ENCODE results near the gene CHCT1. TPM values are rescaled to one million over a fixed set of nuclear protein-coding genes. Genes with fewer than 3 reads are reported as not detected.

The CHCT1 gene
- total and polyA plus RNA-seq, 2 of the 8 experiments (the other 6 are each of a cell fraction or from before 2014, with no cell fraction given) = 0.06 TPM; not detected in 1

DNA sequence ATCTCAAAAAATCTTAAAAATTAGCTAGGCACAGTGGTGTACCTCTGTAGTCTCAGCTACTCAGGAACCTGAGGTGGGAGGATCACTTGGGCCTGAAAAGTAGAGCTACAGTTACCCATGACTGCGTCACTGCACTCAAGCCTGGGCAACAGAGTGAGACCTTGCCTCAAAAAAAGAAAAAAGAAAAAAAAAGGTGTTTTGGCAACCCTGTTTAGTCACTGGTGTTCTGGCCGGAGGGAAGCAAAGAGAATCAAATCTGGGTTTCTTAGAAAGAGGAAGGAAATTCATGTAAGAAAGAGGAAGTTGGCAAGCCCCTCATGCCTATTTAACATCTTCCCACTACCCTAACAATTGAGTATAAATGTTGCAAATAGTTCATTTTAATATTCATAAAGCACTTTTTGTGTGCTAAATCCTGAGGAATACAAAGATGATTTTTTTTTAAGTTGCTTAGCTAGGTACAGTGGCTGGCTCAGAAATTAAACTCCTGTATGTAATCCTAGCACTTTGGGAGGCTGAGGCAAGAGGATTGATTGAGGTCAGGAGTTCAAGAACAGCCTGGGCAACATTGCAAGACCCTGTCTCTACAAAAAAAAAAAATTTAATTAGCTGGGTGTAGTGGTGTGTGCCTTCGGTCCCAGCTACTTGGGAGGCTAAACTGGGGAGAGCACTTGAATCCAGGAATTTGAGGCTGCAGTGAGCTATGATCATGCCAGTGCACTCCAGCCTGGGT lies 23.9 kb upstream of the CHCT1 start (continued):
- TF ChIP-seq SP1 (IDR thresholded peaks at IDR 0.05; ENCODE audit: low read depth, low read length) (no peak), ZNF274 (IDR thresholded peaks at IDR 0.05; ENCODE audit: borderline replicate concordance, extremely low read depth, low read length) (no peak), CHD2 (IDR thresholded peaks at IDR 0.05; ENCODE audit: low read length) (no peak), SIN3A (conservative IDR thresholded peaks at IDR 0.05 in 1 of 2, IDR thresholded peaks at IDR 0.05 in 1 of 2; ENCODE audit: low read depth in 1 of 2, low read length in 2 of 2) (no peak), SRF (IDR thresholded peaks at IDR 0.05; ENCODE audit: low read depth, low read length) (no peak), BCL11A (IDR thresholded peaks at IDR 0.05; ENCODE audit: low read depth in 2 of 2, low read length in 2 of 2) (no peak)
- TF ChIP-seq, protein P1, sequence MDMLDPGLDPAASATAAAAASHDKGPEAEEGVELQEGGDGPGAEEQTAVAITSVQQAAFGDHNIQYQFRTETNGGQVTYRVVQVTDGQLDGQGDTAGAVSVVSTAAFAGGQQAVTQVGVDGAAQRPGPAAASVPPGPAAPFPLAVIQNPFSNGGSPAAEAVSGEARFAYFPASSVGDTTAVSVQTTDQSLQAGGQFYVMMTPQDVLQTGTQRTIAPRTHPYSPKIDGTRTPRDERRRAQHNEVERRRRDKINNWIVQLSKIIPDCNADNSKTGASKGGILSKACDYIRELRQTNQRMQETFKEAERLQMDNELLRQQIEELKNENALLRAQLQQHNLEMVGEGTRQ (IDR thresholded peaks at IDR 0.05; ENCODE audit: low read length) = no peak

Measured in H1 (cell line).